ENCODE results near the gene IRAG1.

DNA sequence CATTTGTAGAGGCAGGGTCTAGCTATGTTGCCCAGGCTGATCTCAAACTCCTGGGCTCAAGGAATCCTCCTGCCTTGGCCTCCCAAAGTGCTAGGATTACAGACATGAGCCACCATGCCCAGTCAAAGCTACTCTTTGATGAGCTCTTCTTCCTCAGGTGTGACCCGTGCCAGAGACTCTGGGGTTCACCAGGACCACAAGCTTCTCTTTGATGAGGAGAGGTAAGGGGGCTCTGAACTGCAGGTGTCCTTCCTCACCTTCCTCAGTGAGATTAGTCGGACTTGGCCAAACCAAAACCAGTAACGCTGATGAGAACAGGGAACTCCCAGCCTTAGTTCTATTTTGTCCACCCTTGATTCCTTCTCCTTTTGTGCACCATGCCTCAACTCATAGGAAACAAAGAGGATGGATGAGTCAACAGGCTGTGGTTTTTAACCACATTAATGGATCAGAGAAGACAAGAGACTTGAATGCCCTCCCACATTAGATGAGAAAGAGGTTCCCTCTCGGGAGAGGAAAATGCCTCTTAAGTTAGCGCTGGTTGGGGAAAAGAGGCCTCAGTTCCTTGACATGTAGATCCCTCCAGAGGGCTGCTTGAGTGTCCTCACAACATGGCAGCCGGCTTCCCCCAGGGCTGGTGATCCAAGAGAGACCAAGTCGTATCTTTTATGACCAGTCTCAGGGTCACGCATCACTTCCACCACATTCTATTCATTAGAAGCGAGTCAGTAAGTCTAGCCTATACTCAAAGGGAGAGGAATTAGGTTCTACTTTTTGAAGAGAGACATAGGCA is 31.8 kb upstream of the IRAG1 start:
- no peak for TF ChIP-seq EZH2 (IDR thresholded peaks at IDR 0.05; ENCODE audit: borderline replicate concordance, low read depth, low read length, severe bottlenecking)
- no peak for TF ChIP-seq CTCF (IDR thresholded peaks at IDR 0.05; ENCODE audit: extremely low read depth in 1 of 2, insufficient read depth in 1 of 2, low read depth in 1 of 2, low read length in 2 of 2)

Data from endothelial cell of umbilical vein (primary cell).